GM19372 (cell line): ENCODE measurements around the gene LIPH.

ENCODE experiments used
- ATAC-seq: cut with Tn5 transposase; IDR thresholded peaks from one replicate; pipeline ENCODE4 v1.9.1; 2021; ENCODE audit warnings: mild to moderate bottlenecking, low read depth, moderate library complexity; ENCODE audit not compliant: unreplicated experiment

The LIPH gene

GRCh38 chr3:185549122-185549521, 3.3 kb downstream of the LIPH start:
- no peak for ATAC-seq

GRCh38 chr3:185540695-185541094, 11.7 kb downstream of the LIPH start:
- no peak for ATAC-seq

- no peak for ATAC-seq
These were observed 12.5 kb downstream of the LIPH start for GRCh38 chr3:185539934-185540333.

- ATAC-seq = peak; percentile 96
These were observed 14.9 kb downstream of the LIPH start for GRCh38 chr3:185537369-185537970.

- no peak for ATAC-seq
These were observed 17.9 kb downstream of the LIPH start for GRCh38 chr3:185534511-185534910.

- no peak for ATAC-seq
These were observed 19.5 kb downstream of the LIPH start for GRCh38 chr3:185532901-185533300.

- no peak for ATAC-seq
These were observed 21.5 kb downstream of the LIPH start for GRCh38 chr3:185530856-185531255.

GRCh38 chr3:185528532-185528931, 23.9 kb downstream of the LIPH start:
- no peak for ATAC-seq

GRCh38 chr3:185527364-185527763, 25.0 kb downstream of the LIPH start:
- no peak for ATAC-seq

- ATAC-seq = no peak
These were observed 25.9 kb downstream of the LIPH start for GRCh38 chr3:185526349-185526951.

GRCh38 chr3:185521349-185522138, 30.8 kb downstream of the LIPH start:
- ATAC-seq = no peak

GRCh38 chr3:185519021-185519420, 33.4 kb downstream of the LIPH start:
- no peak for ATAC-seq

- ATAC-seq = no peak
These were observed 34.8 kb downstream of the LIPH start for GRCh38 chr3:185517387-185518130.

- ATAC-seq = no peak
These were observed 40.7 kb downstream of the LIPH start for GRCh38 chr3:185511711-185512110.

GRCh38 chr3:185508335-185508991, 43.9 kb downstream of the LIPH start:
- ATAC-seq = no peak

- ATAC-seq = no peak
These were observed 44.5 kb downstream of the LIPH start for GRCh38 chr3:185507883-185508282.

GRCh38 chr3:185504636-185505035, 47.8 kb downstream of the LIPH start:
- ATAC-seq = no peak

GRCh38 chr3:185503521-185503920, 48.9 kb downstream of the LIPH start:
- ATAC-seq = no peak

GRCh38 chr3:185502987-185503386, 49.4 kb downstream of the LIPH start:
- no peak for ATAC-seq
